Endothelial cell of umbilical vein (primary cell): ENCODE data around the gene IP6K3.

Experiments used
- EZH2 ChIP-seq: IDR thresholded peaks from 2 replicates; pipeline ENCODE4 v1.6.1; 2012; ENCODE audit warnings: borderline replicate concordance, low read depth, mild to moderate bottlenecking, moderate library complexity, low read length, inconsistent platforms; ENCODE audit not compliant: severe bottlenecking
- GATA2 ChIP-seq: IDR thresholded peaks from 2 replicates; pipeline ENCODE4 v1.7.0; 2011; ENCODE audit warnings: low read depth, mild to moderate bottlenecking, moderate library complexity, mixed read lengths, low read length; ENCODE audit not compliant: insufficient read length, insufficient read depth
- JUN ChIP-seq: IDR thresholded peaks from 2 replicates; pipeline ENCODE4 v1.6.1; 2011; ENCODE audit warnings: borderline replicate concordance, low read depth; ENCODE audit not compliant: insufficient read length, insufficient read depth
- MYC ChIP-seq: IDR thresholded peaks from one replicate; pipeline ENCODE4 v1.6.1; 2011; ENCODE audit warnings: mild to moderate bottlenecking, low read depth, low read length
- POLR2A ChIP-seq: IDR thresholded peaks from 2 replicates; pipeline ENCODE4 v1.6.1; 2012; ENCODE audit warnings: low read depth, mild to moderate bottlenecking, control low read depth, low read length
- POLR2AphosphoS5 ChIP-seq: IDR thresholded peaks from 2 replicates; pipeline ENCODE4 v1.6.1; 2012; ENCODE audit warnings: low read depth, mild to moderate bottlenecking, control low read depth, low read length, moderate library complexity; ENCODE audit not compliant: insufficient read depth
- TF ChIP-seq, protein P1 (sequence below), 2 donors: IDR thresholded peaks; 1 replicate in 1 of 2; 2 replicates in 1 of 2; pipeline ENCODE4 v1.5.1; 2011; ENCODE audit warnings: low read length in 2 of 2, mild to moderate bottlenecking in 2 of 2, moderate library complexity in 2 of 2, control low read depth in 1 of 2, inconsistent platforms in 1 of 2, low read depth in 1 of 2; ENCODE audit not compliant: insufficient read depth in 1 of 2; ENCODE audit errors: extremely low read depth in 1 of 2
- TF ChIP-seq, protein P2 (sequence below): IDR thresholded peaks from 2 replicates; pipeline ENCODE4 v1.6.1; 2011; ENCODE audit not compliant: insufficient read depth, insufficient read length

DNA sequence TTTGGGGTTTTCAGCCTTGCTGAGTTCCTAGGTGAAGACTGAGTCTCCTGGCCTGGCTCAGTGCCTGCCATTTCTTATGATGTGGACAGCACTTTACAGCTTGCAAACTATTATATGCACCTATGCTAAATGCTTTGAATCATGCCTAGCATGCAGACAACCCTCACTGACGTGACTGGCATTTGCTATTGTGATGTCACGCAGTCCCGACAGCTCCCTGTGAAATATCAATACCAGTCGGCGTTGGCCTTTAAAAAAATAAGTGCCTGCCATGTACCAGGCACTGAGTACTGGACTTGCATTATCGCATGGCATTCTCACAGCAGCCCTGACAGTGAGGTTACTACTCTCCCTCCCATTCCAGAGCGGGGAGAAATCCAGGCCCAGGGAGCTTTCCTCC lies 70.7 kb downstream of the IP6K3 start:
- TF ChIP-seq, protein P1, sequence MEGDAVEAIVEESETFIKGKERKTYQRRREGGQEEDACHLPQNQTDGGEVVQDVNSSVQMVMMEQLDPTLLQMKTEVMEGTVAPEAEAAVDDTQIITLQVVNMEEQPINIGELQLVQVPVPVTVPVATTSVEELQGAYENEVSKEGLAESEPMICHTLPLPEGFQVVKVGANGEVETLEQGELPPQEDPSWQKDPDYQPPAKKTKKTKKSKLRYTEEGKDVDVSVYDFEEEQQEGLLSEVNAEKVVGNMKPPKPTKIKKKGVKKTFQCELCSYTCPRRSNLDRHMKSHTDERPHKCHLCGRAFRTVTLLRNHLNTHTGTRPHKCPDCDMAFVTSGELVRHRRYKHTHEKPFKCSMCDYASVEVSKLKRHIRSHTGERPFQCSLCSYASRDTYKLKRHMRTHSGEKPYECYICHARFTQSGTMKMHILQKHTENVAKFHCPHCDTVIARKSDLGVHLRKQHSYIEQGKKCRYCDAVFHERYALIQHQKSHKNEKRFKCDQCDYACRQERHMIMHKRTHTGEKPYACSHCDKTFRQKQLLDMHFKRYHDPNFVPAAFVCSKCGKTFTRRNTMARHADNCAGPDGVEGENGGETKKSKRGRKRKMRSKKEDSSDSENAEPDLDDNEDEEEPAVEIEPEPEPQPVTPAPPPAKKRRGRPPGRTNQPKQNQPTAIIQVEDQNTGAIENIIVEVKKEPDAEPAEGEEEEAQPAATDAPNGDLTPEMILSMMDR (IDR thresholded peaks at IDR 0.05; ENCODE audit: extremely low read depth in 1 of 2, insufficient read depth in 1 of 2, low read depth in 1 of 2, low read length in 2 of 2), result no peak
- TF ChIP-seq, protein P2, sequence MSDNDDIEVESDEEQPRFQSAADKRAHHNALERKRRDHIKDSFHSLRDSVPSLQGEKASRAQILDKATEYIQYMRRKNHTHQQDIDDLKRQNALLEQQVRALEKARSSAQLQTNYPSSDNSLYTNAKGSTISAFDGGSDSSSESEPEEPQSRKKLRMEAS, result no peak
- TF ChIP-seq POLR2A, result no peak
- no peak for TF ChIP-seq JUN
- no peak for TF ChIP-seq EZH2
- no peak for TF ChIP-seq POLR2AphosphoS5
- TF ChIP-seq MYC, result no peak
- TF ChIP-seq GATA2, result no peak
